ENCODE data around the gene SERGEF. TPM values are rescaled to one million over a fixed set of nuclear protein-coding genes. Genes with fewer than 3 reads are reported as not detected.

Gene SERGEF
- total and polyA plus RNA-seq, 2 of the 4 experiments (the other 2 are of a cell fraction): 12.2 to 18.1 TPM

DNA sequence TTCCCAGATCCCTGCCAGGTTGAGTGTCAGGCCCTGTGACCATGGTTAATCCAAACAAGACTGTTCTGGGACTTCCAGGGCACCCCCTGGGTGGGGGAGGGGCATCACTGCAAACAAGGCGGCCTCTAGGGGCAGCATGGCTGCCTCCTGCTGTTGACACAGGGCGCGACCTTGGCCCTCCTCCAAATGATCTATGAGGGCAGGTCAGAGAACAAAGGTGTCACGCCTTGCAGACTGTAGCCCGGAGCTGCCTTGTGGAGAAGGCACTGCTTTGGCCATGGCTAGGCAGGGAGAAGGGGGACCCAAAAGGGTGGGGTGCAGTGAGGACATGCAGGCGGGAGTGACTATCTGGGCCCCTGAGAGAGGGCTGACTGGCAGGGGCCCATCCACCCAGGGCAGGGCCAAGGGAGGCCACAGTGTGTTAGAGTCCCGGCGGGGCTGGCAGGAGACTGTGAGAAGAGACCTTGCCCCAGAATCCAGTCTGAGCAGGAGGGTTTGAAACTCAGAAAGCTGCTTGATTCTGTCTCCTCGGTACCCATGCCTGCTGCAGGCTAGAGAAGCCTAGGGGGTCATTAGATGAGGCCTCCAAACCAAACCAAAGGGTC is 242.7 kb downstream of the SERGEF start:
- Histone ChIP-seq H2AK5ac (ENCODE audit: low read depth, low read length) (no peak overlapping the region), H3K4me3 (ENCODE audit: insufficient read depth, low read depth, low read length) (no peak overlapping the region), H3K79me1 (ENCODE audit: low read depth in 1 of 2, low read length in 2 of 2) (no peaks in the 10 kb centered on the region), H4K5ac (ENCODE audit: low read depth, low read length) (no peak overlapping the region), H2AFZ (replicated peaks; ENCODE audit: low read length, poor library complexity) (no peak overlapping the region), H3K9ac (ENCODE audit: low read depth, low read length) (no peak overlapping the region), H2BK120ac (ENCODE audit: low read depth, low read length) (no peak overlapping the region), H3K9me3 (ENCODE audit: control insufficient read depth, insufficient read depth, low read length) (no peaks in the 10 kb centered on the region), H3K4ac (ENCODE audit: low read depth, low read length) (no peak overlapping the region), H3K56ac (ENCODE audit: extremely low read depth, insufficient read depth, low read length) (no peak overlapping the region), H4K8ac (ENCODE audit: low read depth in 2 of 2, low read length in 2 of 2) (no peak overlapping the region), H3K23ac (ENCODE audit: low read depth, low read length) (no peak overlapping the region), H3K4me1 (ENCODE audit: control insufficient read depth, insufficient read depth, low read length) (no peaks in the 10 kb centered on the region), H3K27ac (ENCODE audit: insufficient read depth, low read length) (no peak overlapping the region), H3K14ac (replicated peaks; ENCODE audit: low read depth, low read length) (no peak overlapping the region), H2AK9ac (replicated peaks; ENCODE audit: low read depth, low read length, poor library complexity) (no peak overlapping the region), H2BK15ac (ENCODE audit: low read depth, low read length) (no peak overlapping the region), H4K20me1 (ENCODE audit: insufficient read depth, low read length) (no peaks in the 10 kb centered on the region), H3K9me1 (ENCODE audit: insufficient read depth, low read length) (no peaks in the 10 kb centered on the region), H2BK20ac (ENCODE audit: low read depth, low read length) (no peak overlapping the region), H3K27me3 (ENCODE audit: control insufficient read depth, insufficient read depth, low read length) (peaks cover 4% of the 10 kb centered on the region; the same call in 1 of the 2 replicates), H4K91ac (ENCODE audit: insufficient read depth, low read depth, low read length) (no peak overlapping the region), H2BK5ac (ENCODE audit: low read depth, low read length, poor library complexity, severe bottlenecking) (no peak overlapping the region), H3K36me3 (ENCODE audit: control insufficient read depth, insufficient read depth, low read length) (no peaks in the 10 kb centered on the region), H3K4me2 (ENCODE audit: low read depth, low read length) (no peak overlapping the region), H3K18ac (ENCODE audit: low read depth, low read length) (no peak overlapping the region)
- DNase-seq: no peak
- ChIA-PET POLR2A (ENCODE audit: unreplicated experiment) (interaction anchor here (0.7 kb wide), 1 partner anchor 201 kb away, joined by 3 read pairs; no protein-coding TSS in a partner anchor), CTCF (interaction anchor here (1.0 to 1.6 kb wide), 4 partner anchors 38 to 208 kb away, joined by 3 to 7 read pairs (median 4); no protein-coding TSS in a partner anchor)
- dilution Hi-C loops (cut with HindIII; ENCODE audit: low sequenced_read_pairs, unreplicated experiment) (no loop called here), intact Hi-C loops (cut with micrococcal nuclease) (loop anchor here (2.0 kb wide), 1 partner anchor 77 kb away; no protein-coding TSS in a partner anchor), in situ Hi-C loops (cut with MboI; ENCODE audit: low sequenced_read_pairs) (no loop called here)
- 52% methylated on average over 7 of the region's 9 CpGs; no CpG with 5 or more reads in 1 of the 2 experiments for WGBS, 2 experiments (ENCODE audit: extremely low coverage in 2 of 2, insufficient read length in 1 of 2)
- no peak for TF ChIP-seq CHD1 (IDR thresholded peaks at IDR 0.05; ENCODE audit: low read depth, low read length)
- no peak for TF ChIP-seq NFE2L2 (IDR thresholded peaks at IDR 0.05; ENCODE audit: low read depth, low read length)
- TF ChIP-seq POLR2A (IDR thresholded peaks at IDR 0.05; ENCODE audit: low read depth, low read length): no peak
- TF ChIP-seq RCOR1 (IDR thresholded peaks at IDR 0.05; ENCODE audit: insufficient replicate concordance, low read length): no peak
- no peak for TF ChIP-seq RFX5 (IDR thresholded peaks at IDR 0.05; ENCODE audit: low read depth, low read length)
- no peak for TF ChIP-seq MAZ (IDR thresholded peaks at IDR 0.05; ENCODE audit: borderline replicate concordance, low read depth, low read length)
- TF ChIP-seq MAFK (IDR thresholded peaks at IDR 0.05; ENCODE audit: low read depth, low read length): no peak
- TF ChIP-seq, protein P1, sequence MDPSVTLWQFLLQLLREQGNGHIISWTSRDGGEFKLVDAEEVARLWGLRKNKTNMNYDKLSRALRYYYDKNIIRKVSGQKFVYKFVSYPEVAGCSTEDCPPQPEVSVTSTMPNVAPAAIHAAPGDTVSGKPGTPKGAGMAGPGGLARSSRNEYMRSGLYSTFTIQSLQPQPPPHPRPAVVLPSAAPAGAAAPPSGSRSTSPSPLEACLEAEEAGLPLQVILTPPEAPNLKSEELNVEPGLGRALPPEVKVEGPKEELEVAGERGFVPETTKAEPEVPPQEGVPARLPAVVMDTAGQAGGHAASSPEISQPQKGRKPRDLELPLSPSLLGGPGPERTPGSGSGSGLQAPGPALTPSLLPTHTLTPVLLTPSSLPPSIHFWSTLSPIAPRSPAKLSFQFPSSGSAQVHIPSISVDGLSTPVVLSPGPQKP (IDR thresholded peaks at IDR 0.05; ENCODE audit: borderline replicate concordance, low read depth, low read length): no peak
- TF ChIP-seq SMC3 (IDR thresholded peaks at IDR 0.05; ENCODE audit: low read depth, low read length): no peak
- TF ChIP-seq BHLHE40 (IDR thresholded peaks at IDR 0.05; ENCODE audit: low read depth, low read length): no peak
- no peak for TF ChIP-seq CEBPB (IDR thresholded peaks at IDR 0.05; ENCODE audit: low read depth, low read length)
- TF ChIP-seq, protein P2, sequence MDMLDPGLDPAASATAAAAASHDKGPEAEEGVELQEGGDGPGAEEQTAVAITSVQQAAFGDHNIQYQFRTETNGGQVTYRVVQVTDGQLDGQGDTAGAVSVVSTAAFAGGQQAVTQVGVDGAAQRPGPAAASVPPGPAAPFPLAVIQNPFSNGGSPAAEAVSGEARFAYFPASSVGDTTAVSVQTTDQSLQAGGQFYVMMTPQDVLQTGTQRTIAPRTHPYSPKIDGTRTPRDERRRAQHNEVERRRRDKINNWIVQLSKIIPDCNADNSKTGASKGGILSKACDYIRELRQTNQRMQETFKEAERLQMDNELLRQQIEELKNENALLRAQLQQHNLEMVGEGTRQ (IDR thresholded peaks at IDR 0.05; ENCODE audit: low read depth, low read length): no peak
- TF ChIP-seq MXI1 (IDR thresholded peaks at IDR 0.05; ENCODE audit: borderline replicate concordance, low read depth, low read length): no peak
- BruUV-seq (replicated peaks): no TSS peak
- ATAC-seq (ENCODE audit: low read depth): no peak

All from IMR-90 (cell line).